HG02642 (cell line): ENCODE data around the gene COMT.

ENCODE experiments used
- ATAC-seq: cut with Tn5 transposase; IDR thresholded peaks from one replicate; pipeline ENCODE4 v1.9.1; 2021; ENCODE audit warnings: mild to moderate bottlenecking; ENCODE audit not compliant: unreplicated experiment, poor library complexity

COMT gene

DNA sequence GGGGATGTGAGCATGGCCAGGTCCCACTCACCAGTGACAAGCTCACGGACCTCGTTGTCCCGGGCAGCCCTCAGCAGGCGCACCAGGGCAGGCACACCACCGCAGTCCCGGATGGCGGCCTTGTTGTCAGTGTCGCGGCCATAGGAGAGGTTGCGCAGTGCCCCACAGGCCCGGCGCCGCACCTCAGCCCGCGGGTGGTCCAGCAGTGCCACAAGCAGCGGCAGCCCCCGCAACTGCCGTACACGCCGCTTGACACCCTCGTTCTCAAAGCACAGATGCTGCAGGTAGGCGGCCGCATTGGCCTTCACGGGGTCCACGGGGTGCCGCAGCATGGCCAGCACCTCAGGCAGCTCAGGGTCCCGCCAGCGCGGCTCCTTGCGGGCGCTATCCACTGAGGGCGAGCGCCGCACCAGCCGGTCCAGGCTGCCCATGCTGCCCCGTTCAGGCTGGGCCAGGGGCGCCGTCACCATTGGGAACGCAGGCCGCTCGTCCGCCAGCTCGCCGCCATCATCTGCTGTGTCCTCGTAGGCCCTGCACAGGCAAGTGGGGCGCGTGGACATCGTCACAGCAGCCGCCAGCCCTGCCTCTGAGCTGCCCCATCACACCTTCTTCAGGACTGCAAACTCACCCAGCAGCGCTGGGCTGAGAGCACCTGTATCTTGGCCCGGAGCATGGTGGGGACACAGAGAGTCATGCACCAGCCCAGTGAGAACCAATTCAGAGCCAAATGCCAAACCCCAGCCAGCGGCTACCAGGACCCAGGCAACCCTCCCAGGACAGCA is 38.3 kb downstream of the COMT start:
- no peak for ATAC-seq

GRCh38 chr22:19980766-19981165 is 39.2 kb downstream of the COMT start:
- ATAC-seq: no peak

GRCh38 chr22:19981171-19981960 is 39.8 kb downstream of the COMT start:
- no peak for ATAC-seq

DNA sequence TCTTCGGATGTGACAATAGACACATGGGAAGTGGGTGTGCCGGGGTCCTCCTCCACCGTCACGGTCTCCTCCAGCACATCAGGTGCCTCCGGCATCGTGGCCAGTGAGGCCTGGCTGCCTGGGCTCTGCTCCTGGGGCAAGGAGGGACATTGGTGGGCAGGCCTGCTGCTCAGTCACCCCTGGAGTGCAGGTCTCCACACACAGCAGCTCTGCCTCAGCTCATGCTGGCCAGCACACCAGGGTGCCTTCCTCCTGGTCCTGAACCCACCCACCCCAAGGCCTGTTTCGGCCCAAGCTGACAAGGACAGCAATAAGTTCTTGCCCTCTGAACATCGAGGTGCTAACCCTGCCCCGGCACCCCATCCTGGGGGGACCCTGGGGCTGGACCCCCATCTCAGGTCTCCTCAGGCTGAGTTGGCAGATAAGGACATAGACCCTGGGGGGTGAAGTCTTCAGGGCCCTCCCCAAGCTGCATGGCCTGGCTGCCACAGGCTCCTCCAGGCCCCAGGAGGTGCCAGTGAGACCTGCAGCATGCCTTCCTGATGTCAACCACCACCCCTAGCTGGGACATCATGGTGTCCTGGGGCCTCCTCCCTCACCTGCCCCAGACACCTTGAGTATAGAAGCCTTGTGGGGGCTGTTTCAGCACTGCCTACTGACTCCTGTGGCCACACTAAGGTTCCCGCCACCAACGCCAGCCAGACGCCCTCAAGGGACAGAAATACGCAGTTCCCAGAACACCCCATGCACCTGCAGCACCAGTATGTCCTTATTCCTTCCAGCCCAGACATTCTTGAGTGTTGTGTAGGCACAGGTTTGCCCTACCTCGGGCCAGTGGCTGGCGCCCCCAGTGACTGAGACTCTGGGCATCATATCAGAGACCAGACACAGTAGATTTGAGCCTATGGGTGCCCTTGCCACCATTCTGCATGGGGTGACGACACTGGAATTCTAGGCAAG is 40.7 kb downstream of the COMT start:
- no peak for ATAC-seq

GRCh38 chr22:19982991-19983578 is 41.5 kb downstream of the COMT start:
- ATAC-seq: no peak

GRCh38 chr22:19983741-19984140 is 42.2 kb downstream of the COMT start:
- no peak for ATAC-seq

DNA sequence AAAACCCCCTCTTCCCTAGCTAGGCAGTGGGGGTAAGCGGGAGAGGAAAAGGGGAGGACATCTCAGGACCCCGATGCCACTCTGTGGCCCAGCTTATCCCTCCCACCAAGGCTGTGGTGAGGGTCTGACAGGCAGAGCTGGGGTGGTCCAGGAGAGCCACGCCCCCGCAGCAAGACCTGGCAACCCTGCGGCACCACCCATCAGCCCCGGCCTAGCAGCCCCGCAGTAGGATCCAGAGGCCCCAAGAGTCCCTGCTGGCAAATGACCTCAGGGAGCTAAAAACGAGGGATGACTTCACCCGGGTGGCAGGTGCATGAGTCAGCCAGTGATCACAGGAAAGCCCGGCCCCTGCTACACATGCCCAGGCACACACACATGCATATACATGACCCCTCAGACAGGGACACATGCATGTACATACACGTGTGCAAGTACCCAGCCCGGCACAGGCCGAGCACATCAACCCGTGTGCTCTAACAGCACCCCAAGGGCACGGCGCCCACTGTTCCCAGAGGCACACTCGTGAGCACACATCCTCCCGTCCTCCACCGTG is 42.7 kb downstream of the COMT start:
- ATAC-seq: no peak

DNA sequence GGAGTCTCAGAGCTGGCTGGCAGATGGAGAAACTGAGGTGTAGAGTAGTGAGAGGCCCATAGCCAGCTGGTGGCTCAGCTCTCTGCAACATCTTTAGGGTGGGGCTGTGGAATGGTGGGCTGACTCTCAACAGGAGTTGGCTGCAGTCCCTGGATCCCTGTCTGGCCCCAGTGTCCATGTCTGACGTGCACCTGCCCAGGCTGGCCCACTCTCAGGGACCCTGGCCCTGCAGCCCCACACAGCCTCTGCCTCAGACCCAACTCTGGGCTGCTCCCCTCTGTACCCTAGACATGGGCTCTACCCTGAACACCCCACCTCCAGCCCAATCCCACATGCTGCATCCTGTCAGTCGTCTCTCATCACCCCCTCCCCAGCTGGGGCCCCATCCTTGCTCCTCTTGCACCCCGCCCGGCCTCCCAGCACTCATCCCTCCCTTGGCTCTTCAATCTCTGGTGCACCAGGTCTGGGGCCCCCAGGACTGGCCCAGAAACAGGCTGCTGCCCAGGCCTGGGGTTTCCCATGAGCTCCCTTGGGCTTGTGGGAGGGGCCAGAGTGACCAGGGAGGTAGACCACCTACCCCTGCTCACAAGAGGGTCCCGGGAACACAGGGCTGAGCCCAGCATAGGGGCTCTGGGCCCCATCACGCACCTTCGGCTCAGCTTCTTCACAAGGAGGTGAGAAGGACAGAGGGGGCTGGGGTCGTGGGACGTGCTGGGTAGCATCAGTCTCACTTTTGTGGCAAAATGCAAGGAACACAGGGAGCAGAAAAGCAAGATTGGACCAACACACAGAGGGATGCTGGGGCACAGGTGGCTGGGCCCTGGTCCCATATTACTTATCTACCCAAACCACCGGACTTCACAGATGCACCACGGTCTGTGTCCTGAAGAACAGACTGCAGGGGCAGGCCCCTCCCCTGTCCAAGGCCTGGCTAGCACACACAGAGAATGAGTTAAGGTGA is 43.6 kb downstream of the COMT start:
- no peak for ATAC-seq

- ATAC-seq: no peak
Observed at GRCh38 chr22:19986011-19986409, 44.4 kb downstream of the COMT start.

- peak; percentile 58 for ATAC-seq
Observed at GRCh38 chr22:19986410-19987341, 45.1 kb downstream of the COMT start.

- ATAC-seq: no peak
Observed at GRCh38 chr22:19987394-19988306, 46.1 kb downstream of the COMT start.

DNA sequence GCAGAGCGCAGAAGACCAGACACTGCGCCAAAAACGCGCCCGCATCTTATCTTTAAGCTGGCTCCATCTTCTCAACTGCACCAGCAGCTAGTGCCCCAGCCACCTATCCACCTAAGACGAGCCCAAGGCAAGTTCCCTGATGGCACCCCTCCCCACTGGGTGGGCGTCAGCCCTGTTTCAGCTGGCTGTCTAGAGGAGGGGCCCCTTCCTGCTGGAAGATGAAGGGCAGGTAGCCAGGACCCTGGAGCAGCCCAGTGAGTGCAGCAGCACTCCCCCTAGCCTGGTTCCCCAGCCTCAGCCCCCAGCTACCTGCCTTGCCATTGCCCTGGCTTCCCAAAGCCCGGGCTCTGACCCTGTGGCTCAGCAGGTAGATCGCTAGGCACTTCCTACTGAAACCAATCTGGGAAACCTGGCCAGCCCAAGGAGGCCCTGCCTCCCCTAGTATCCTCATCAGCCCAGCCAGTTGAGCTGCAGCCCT is 46.8 kb downstream of the COMT start:
- ATAC-seq: no peak

GRCh38 chr22:19988965-19989724 is 47.6 kb downstream of the COMT start:
- no peak for ATAC-seq

DNA sequence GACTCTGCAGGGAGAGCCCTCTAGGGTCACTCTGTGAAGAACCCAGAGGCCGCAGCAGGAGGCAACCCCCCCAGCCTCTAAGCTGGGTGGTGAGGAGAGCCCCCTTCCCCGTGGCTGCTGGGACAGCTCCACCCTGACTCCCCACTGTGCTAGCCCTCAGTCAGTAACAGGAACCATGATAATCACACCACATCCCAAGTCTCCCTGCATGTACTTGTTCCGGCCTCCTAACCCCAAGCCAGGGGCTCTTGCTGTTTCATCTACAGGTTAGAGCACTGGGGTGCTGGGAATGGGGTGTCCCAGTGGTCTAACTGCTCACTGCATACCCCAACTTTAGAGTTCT is 48.1 kb downstream of the COMT start:
- ATAC-seq: no peak

GRCh38 chr22:19990188-19990587 is 48.6 kb downstream of the COMT start:
- ATAC-seq: no peak
